Measurements from ENCODE around the gene ATXN1. TPM values are rescaled to one million over a fixed set of nuclear protein-coding genes. Genes with fewer than 3 reads are reported as not detected.

Gene ATXN1
- total RNA-seq, 2 donors from 2014 or later, result 41.0 to 115 TPM

- Mint-ChIP-seq H3K27ac (peak overlapping the region; percentile 73), H3K9me3 (no peaks in the 10 kb centered on the region), H3K4me3 (peak overlapping the region; percentile 3), H3K27me3 (no peaks in the 10 kb centered on the region), H3K4me1 (peaks cover 26% of the 10 kb centered on the region), H3K36me3 (ENCODE audit: low read depth) (peaks cover 56% of the 10 kb centered on the region)
- ATAC-seq (replicated peaks), result no peak
Measured at GRCh38 chr6:16523606-16524379, 237.5 kb downstream of the ATXN1 start.

- H3K27ac Mint-ChIP-seq, result peak overlapping the region; percentile 73
- H3K27me3 Mint-ChIP-seq, result no peaks in the 10 kb centered on the region
- peaks cover 35% of the 10 kb centered on the region for H3K4me1 Mint-ChIP-seq
- H3K4me3 Mint-ChIP-seq, result no peak overlapping the region
- H3K9me3 Mint-ChIP-seq, result no peaks in the 10 kb centered on the region
- ATAC-seq (replicated peaks), result no peak
- peaks cover 59% of the 10 kb centered on the region for H3K36me3 Mint-ChIP-seq (ENCODE audit: low read depth)
Measured at GRCh38 chr6:16522937-16523336, 238.3 kb downstream of the ATXN1 start.

- Mint-ChIP-seq H3K27me3 (no peaks in the 10 kb centered on the region), H3K4me3 (no peak overlapping the region), H3K36me3 (ENCODE audit: low read depth) (peaks cover 64% of the 10 kb centered on the region), H3K27ac (no peak overlapping the region), H3K9me3 (no peaks in the 10 kb centered on the region), H3K4me1 (peaks cover 45% of the 10 kb centered on the region)
- ATAC-seq (replicated peaks), result no peak
Measured at GRCh38 chr6:16521528-16521927, 239.7 kb downstream of the ATXN1 start.

- no peak overlapping the region for H3K27ac Mint-ChIP-seq
- peak; percentile 33 for ATAC-seq (replicated peaks)
- H3K9me3 Mint-ChIP-seq, result no peaks in the 10 kb centered on the region
- no peak overlapping the region for H3K4me3 Mint-ChIP-seq
- H3K36me3 Mint-ChIP-seq (ENCODE audit: low read depth), result peaks cover 53% of the 10 kb centered on the region
- H3K4me1 Mint-ChIP-seq, result peaks cover 48% of the 10 kb centered on the region
- H3K27me3 Mint-ChIP-seq, result no peaks in the 10 kb centered on the region
Measured at GRCh38 chr6:16519265-16520242, 241.7 kb downstream of the ATXN1 start.

GRCh38 chr6:16518265-16518664, 243.0 kb downstream of the ATXN1 start:
- Mint-ChIP-seq H3K27ac (no peak overlapping the region), H3K4me1 (peaks cover 47% of the 10 kb centered on the region)

GRCh38 chr6:16514249-16514648, 247.0 kb downstream of the ATXN1 start:
- Mint-ChIP-seq H3K4me3 (peak overlapping the region; percentile 14), H3K27me3 (no peaks in the 10 kb centered on the region), H3K9me3 (no peaks in the 10 kb centered on the region), H3K27ac (peak overlapping the region; percentile 28), H3K4me1 (peaks cover 73% of the 10 kb centered on the region), H3K36me3 (ENCODE audit: low read depth) (peaks cover 29% of the 10 kb centered on the region)
- peak; percentile 46 for ATAC-seq (replicated peaks)

More at GRCh38 chr6:16518265-16518664, 243.0 kb downstream of the ATXN1 start:
- no peaks in the 10 kb centered on the region for H3K27me3 Mint-ChIP-seq
- no peak overlapping the region for H3K4me3 Mint-ChIP-seq
- ATAC-seq (replicated peaks), result no peak
- H3K9me3 Mint-ChIP-seq, result no peaks in the 10 kb centered on the region
- peaks cover 49% of the 10 kb centered on the region for H3K36me3 Mint-ChIP-seq (ENCODE audit: low read depth)

GRCh38 chr6:16512544-16513290, 248.5 kb downstream of the ATXN1 start:
- H3K27me3 Mint-ChIP-seq, result no peaks in the 10 kb centered on the region
- H3K4me3 Mint-ChIP-seq, result peak overlapping the region; percentile 64

GRCh38 chr6:16511723-16512489, 249.4 kb downstream of the ATXN1 start:
- Mint-ChIP-seq H3K4me3 (peak overlapping the region; percentile 64), H3K4me1 (peaks cover 52% of the 10 kb centered on the region), H3K9me3 (no peaks in the 10 kb centered on the region), H3K27ac (peak overlapping the region; percentile 61), H3K36me3 (ENCODE audit: low read depth) (peaks cover 20% of the 10 kb centered on the region), H3K27me3 (no peaks in the 10 kb centered on the region)
- peak; percentile 60 for ATAC-seq (replicated peaks)

More at GRCh38 chr6:16512544-16513290, 248.5 kb downstream of the ATXN1 start:
- H3K9me3 Mint-ChIP-seq, result no peaks in the 10 kb centered on the region
- peak overlapping the region; percentile 61 for H3K27ac Mint-ChIP-seq
- peaks cover 22% of the 10 kb centered on the region for H3K36me3 Mint-ChIP-seq (ENCODE audit: low read depth)
- peaks cover 58% of the 10 kb centered on the region for H3K4me1 Mint-ChIP-seq
- peak; percentile 48 for ATAC-seq (replicated peaks)

GRCh38 chr6:16511040-16511660, 250.1 kb downstream of the ATXN1 start:
- ATAC-seq (replicated peaks), result peak; percentile 75
- H3K4me3 Mint-ChIP-seq, result peak overlapping the region; percentile 64
- H3K27me3 Mint-ChIP-seq, result no peaks in the 10 kb centered on the region

GRCh38 chr6:16510245-16510644, 251.0 kb downstream of the ATXN1 start:
- H3K4me1 Mint-ChIP-seq, result peaks cover 54% of the 10 kb centered on the region
- no peaks in the 10 kb centered on the region for H3K27me3 Mint-ChIP-seq
- peak; percentile 18 for ATAC-seq (replicated peaks)
- H3K9me3 Mint-ChIP-seq, result no peaks in the 10 kb centered on the region
- no peak overlapping the region for H3K4me3 Mint-ChIP-seq
- peaks cover 23% of the 10 kb centered on the region for H3K36me3 Mint-ChIP-seq (ENCODE audit: low read depth)
- peak overlapping the region; percentile 12 for H3K27ac Mint-ChIP-seq

More at GRCh38 chr6:16511040-16511660, 250.1 kb downstream of the ATXN1 start:
- no peaks in the 10 kb centered on the region for H3K9me3 Mint-ChIP-seq
- H3K36me3 Mint-ChIP-seq (ENCODE audit: low read depth), result peaks cover 22% of the 10 kb centered on the region
- H3K27ac Mint-ChIP-seq, result peak overlapping the region; percentile 68
- peaks cover 54% of the 10 kb centered on the region for H3K4me1 Mint-ChIP-seq

- Mint-ChIP-seq H3K36me3 (ENCODE audit: low read depth) (peaks cover 17% of the 10 kb centered on the region), H3K4me1 (peaks cover 51% of the 10 kb centered on the region), H3K27ac (no peak overlapping the region)
Measured at GRCh38 chr6:16508959-16509358, 252.3 kb downstream of the ATXN1 start.

GRCh38 chr6:16505711-16506357, 255.4 kb downstream of the ATXN1 start:
- Mint-ChIP-seq H3K4me1 (peaks cover 32% of the 10 kb centered on the region), H3K9me3 (no peaks in the 10 kb centered on the region), H3K4me3 (no peak overlapping the region), H3K36me3 (ENCODE audit: low read depth) (peaks cover 16% of the 10 kb centered on the region), H3K27ac (peak overlapping the region; percentile 3), H3K27me3 (no peaks in the 10 kb centered on the region)
- no peak for ATAC-seq (replicated peaks)

More at GRCh38 chr6:16508959-16509358, 252.3 kb downstream of the ATXN1 start:
- ATAC-seq (replicated peaks), result no peak
- Mint-ChIP-seq H3K4me3 (no peak overlapping the region), H3K9me3 (no peaks in the 10 kb centered on the region), H3K27me3 (no peaks in the 10 kb centered on the region)
